Skeletal muscle tissue (tissue), 1 donor: ENCODE results near the gene TMEM135. TPM values are rescaled to one million over a fixed set of nuclear protein-coding genes. Genes with fewer than 3 reads are reported as not detected.

Source experiments
- total RNA-seq: library from RNA; depleted of rRNA; stranded (reverse); fragments of >200 nt; gene quantifications from one replicate; pipeline ENCODE4 v1.2.3, GENCODE V29; 2014

TMEM135 gene
- total RNA-seq, 1 donor from 2014 or later, result 35.5 TPM

Other genes starting within 250 kb of the TMEM135 start
- 18.3 TPM for gene PRSS23, start 237.4 kb upstream of the TMEM135 start, total RNA-seq
- gene FZD4, start 82.5 kb upstream of the TMEM135 start, total RNA-seq, result 56.4 TPM